Tibial nerve (tissue), 4 donors: Measurements from ENCODE around the gene BCO1.

ENCODE experiments used
- EP300 ChIP-seq, 2 donors: sonication (generic); formaldehyde crosslinking; IDR thresholded peaks; one replicate each; pipeline ENCODE4 v1.6.1; 2017; ENCODE audit warnings: antibody characterized with exemption in 2 of 2, mild to moderate bottlenecking in 1 of 2
- POLR2A ChIP-seq, 2 donors: fragments of 450-650 bp; IDR thresholded peaks; one replicate each; pipeline ENCODE4 v1.6.1; 2017; ENCODE audit warnings: antibody characterized with exemption in 2 of 2, mild to moderate bottlenecking in 2 of 2, moderate library complexity in 2 of 2
- TF ChIP-seq, protein P1 (sequence below), 5 experiments: fragments of 200-600 bp in 3 of 5; fragments of 450-650 bp in 2 of 5; sonication (generic) in 3 of 5; IDR thresholded peaks; one replicate each; pipeline ENCODE4 v1.5.1; 2016 to 2019; ENCODE audit warnings: antibody characterized with exemption in 5 of 5, mild to moderate bottlenecking in 3 of 5, moderate library complexity in 2 of 5

DNA sequence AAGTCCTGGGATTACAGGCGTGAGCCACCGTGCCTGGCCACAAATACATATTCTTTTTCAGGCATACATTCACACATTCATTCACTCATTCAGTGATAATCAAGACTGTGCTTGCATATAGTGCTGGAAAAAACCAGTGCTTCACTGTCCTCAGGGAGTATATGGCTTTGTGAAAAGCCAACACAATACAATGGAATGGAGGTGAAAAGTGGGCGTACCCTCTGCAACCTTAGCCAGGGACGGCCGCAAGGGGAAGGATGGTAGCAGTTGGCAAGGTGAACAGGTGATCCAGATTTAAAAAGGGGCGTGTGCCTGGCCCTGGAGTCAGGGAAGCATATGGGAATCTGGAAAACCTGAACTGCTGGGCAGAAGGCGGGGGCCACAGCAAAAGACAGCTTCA is 58.1 kb downstream of the BCO1 start:
- TF ChIP-seq POLR2A (IDR thresholded peaks at IDR 0.05) (no peak), EP300 (IDR thresholded peaks at IDR 0.05) (no peak)
- TF ChIP-seq, protein P1, sequence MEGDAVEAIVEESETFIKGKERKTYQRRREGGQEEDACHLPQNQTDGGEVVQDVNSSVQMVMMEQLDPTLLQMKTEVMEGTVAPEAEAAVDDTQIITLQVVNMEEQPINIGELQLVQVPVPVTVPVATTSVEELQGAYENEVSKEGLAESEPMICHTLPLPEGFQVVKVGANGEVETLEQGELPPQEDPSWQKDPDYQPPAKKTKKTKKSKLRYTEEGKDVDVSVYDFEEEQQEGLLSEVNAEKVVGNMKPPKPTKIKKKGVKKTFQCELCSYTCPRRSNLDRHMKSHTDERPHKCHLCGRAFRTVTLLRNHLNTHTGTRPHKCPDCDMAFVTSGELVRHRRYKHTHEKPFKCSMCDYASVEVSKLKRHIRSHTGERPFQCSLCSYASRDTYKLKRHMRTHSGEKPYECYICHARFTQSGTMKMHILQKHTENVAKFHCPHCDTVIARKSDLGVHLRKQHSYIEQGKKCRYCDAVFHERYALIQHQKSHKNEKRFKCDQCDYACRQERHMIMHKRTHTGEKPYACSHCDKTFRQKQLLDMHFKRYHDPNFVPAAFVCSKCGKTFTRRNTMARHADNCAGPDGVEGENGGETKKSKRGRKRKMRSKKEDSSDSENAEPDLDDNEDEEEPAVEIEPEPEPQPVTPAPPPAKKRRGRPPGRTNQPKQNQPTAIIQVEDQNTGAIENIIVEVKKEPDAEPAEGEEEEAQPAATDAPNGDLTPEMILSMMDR (IDR thresholded peaks at IDR 0.05), result no peak
